Skeletal muscle cell (primary cell): ENCODE data around the gene HOXD10.

Experiments used
- DNase-seq: peaks from one replicate; pipeline ENCODE4 v3.0.0-alpha.2; 2010; ENCODE audit warnings: low read depth
- H3K4me3 ChIP-seq: 2 replicates; pipeline ENCODE4 v1.5.1; 2011; ENCODE audit warnings: low read depth, mild to moderate bottlenecking, control low read depth, low read length, moderate library complexity

The HOXD10 gene

DNA sequence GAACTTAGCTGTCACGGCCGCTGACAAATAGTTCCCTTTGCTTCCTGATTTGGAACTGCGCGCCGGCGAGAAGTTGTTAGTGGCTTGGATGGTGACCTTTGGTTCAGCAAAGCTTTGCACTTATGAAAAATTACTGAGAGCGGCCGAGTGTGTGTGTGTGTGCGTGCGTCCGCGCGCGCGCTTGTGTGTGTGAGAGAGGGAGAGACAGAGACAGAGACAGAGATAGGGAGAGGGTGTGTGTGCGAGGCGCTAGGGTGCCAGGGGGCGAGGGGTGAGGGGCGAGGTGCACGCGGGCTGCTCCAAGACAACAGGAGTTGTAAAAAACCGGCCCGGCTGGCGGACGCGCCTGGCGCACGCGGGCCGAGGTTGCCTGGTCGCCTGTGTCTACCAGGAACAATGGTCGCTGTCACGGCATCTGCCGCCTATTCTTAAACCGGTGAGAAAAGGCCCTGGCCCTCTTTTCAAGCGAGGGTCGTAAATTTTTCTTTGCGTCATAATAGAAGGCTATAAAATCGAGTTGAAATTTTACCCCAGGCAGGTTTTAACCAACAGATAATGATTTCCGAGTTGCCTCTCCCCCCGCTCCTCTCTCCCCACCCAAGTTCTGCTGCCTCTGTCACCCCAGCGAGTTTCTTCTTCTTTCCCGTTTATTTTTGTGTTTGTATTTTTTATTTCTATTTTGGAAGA, 41.1 kb downstream of the HOXD10 start:
- DNase-seq = no peak
- peak overlapping the region; percentile 22 for H3K4me3 ChIP-seq

DNA sequence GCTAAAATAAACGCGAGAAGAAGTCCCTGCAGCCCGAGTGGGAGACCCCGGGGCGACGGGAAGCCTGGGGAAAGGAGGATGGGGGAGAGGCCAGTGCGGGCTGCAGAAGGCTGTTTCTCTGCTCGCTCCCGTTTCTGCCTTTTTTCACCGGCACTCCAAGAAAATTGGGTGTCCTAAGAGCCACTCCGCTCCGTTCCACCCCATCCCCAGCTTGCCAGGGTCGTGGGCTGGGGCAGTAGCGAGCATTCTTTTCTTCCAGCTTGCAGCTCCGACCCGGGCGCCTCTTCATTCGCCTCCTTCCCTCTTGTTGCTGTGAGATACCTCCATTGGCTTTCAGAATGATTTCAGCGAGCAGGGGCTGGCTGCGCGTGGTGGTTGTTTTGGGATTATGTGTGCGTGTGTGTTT, 41.6 kb downstream of the HOXD10 start:
- no peak for DNase-seq
- peak overlapping the region; percentile 22 for H3K4me3 ChIP-seq

DNA sequence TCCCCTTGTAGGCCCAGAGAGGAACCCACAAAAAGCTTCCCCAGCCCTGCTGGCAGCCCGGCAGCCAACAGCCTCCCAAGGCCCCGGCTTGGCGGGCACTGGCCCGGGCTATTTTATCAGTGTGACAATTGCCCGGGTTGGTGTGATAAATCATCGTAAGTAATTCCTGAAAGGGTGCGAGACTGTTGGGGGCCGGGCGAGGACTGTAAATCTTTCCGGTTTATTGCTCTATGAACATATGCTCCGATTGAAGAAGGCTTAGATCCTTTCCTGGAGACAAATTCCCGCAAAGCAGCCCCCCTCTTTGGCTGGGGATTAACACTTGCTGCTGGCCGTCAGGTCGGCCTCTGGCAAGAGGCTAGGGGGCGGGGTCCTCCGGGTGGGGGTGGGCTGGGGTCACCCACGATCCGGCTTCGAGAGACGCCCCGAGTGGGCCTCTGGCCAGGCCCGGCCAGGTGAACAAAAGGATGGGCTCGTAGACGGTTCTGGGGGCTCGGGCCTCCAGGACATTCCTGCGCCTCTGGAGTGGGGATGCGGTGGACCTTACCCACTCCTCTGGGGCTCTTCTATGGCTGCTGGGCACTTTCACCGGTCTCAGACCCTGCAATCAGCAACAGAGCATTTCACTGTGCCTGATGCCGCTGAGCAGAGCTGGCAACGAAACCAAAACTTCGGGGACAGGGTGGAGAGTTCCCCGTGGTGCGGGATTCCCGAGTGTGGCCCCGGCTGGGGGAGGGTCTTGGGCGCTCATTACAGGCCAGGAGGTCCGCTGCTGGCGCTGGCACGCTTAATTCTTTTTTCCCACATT, 42.5 kb downstream of the HOXD10 start:
- no peak overlapping the region for H3K4me3 ChIP-seq
- DNase-seq = no peak

DNA sequence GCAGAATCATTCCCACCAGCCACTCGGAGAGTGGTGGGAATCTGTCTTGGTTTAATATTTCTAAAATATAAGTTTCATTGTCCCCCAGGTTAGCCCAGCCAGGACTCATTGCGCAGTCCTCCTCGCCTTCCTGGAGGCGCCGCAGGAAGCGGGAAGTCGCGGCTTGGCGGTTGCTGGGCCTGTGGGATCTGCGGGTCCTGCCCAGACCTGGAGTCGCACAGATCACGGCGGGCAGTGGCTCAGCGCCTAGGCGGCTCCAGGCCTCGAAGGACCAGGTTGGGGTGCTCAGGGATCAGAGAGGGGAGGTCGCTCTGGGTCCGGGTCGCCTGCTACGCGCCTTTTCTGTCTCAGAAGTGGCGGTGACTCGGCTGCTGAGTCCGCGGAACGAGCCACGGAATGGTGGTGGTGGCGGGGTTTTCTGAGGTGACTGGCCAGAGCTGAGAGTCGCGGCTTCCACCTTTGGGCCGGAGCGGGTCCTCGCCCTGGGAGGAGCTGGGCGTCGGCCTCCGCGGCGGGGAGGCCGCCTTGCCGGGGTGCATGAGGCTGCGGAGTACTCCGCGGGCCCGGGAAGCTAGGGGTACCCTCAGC, 43.2 kb downstream of the HOXD10 start:
- H3K4me3 ChIP-seq = no peak overlapping the region
- no peak for DNase-seq

DNA sequence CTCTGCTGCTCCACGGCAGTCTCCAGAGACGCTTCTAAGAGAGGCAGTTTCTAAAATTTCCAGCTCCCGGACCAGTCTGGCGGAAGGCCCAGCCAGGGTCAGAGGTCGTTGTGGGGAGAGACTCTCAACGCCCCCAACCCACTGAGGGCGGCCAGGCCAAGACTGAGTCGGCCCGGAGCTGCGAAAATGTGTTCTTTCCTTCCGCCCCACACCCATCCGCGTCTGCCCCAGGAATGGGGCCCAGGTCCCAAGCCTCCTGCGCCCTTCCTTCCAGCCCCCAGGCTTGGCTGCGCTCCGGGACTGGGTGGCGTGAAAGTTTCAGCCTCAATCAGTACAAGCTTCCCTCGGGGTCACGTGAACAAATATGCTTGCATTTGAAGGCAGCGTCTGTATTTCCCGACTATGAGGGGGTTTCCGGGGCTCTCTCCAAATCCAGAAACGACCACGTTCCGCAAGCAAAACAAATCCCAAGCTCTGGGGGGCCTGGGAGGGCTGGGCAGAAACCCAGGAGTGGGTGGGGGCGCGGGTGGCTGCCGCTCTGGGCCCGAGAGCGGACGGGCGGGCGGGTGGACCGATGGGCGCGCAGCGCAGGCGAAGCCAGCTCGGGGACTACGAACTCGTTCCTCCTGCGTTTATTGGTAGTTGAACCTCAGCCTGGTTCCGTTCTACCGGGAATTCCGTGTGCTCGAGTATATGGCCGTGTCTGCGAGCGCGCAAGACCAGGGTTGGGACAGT, 43.8 kb downstream of the HOXD10 start:
- peak overlapping the region; percentile 15 for H3K4me3 ChIP-seq
- DNase-seq = no peak

DNA sequence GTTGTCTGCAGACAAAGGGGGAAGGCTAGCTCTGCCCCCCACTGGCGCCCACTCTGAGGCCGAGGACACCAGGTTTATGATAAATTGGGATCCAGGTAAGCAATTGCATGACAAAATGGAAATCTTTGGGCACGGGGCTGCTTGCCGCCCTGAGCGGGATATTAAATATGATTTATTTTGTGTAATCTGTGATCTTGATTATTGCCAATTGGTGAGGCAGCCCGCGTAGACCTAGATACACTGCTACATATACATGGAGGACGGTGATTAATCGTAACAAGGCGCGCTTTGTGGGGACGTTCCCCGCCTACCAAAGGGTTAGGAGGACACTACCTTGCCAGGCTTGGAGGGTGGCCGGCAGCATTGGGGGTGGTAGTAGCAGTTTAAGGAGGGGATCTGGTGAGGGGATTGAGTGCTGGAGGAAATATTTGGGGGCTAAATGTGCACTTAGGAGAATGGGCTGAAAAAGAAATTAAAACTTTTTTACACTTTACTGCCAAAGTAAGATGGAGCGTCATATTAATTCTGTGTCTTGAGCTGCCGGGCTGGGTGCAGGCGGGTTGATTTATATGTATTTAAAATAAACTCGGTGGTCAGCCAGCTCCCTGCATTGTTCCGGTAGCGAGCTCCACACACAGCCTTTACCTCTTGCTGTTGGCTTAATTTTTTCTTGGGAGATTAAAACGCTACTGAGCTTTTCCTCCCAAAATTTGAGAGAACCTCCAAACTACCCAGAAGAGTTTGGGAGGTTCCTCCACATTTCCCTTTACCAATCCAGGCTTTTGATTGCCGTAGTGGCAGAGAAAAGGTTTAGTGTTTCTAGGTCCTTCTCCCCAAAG, 44.6 kb downstream of the HOXD10 start:
- DNase-seq = no peak
- no peak overlapping the region for H3K4me3 ChIP-seq

DNA sequence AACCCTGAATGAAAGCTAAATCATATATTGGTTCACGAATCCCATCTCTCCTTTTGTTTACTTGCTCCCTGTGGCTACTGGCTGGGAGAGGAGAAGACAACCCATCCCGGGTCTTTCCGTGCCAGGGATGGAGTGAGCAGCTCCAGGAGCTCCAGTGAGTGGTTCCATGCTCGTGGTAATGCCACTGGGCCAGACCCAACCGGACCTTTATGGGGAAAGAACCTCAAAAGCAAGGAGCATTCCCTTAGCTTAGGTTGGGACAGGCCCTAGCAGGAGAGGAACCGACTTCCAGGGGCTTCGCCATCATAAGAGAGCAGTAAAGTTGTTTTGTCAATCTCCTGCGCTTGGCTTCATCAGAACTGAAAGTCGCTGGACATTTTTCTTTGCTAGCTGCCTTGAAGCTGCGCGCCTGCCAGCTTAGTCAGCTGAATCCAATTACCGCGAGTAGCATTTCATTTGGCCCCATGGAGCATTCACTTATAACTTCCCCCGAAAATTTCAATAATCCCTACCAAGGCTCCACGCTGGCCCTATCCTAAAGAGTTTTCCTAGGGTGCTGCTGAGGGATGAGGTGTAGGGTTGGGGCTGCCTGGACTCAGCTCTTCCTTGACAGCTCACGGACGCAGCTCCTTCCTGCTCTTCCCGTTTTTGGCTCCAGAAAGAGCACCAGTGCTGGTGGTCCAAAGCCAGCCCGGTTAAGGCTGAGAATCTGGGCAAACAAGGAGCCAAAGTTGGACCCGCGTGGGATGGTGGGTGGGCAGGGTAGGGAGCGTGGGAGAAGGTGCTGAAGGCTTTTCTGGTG, 45.4 kb downstream of the HOXD10 start:
- peak overlapping the region; percentile 17 for H3K4me3 ChIP-seq
- peak; percentile 33 for DNase-seq

DNA sequence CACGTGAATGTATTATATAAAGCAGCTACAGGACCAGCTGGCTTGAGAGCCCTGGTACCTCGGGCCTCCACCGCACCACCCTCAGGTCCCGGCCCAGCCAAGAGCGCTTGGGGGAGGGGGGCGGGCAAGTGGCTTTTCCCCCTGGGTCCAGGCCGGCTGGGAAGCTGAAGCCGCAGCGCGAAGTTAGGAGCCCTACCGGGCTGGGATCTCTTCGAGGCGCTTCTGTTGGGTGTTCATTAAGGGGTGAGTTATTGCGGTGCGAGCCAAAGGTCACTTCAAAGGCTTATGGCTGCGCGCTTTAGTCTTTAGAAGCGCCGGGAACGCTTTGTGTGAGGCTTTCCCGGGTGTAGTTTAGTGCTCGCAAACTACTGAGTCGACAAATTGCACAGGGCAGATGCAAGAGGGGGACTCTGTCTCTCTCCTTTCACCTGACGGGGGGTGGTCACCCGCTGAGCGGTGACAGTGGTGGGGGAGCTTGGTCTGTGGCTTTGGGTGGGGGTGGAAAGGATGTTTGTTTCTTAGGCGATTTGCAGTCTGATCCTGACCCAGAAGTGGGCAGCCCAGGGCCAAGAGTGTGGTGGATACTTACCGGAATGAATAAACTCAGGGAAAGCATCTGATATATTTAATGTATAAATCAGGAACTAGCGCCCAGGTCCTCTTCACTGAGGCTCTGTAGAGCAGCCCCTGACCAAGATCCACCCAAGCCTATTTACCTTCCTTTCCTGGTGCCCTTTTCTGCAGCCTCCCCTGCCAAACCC, 46.5 kb downstream of the HOXD10 start:
- no peak overlapping the region for H3K4me3 ChIP-seq
- no peak for DNase-seq

DNA sequence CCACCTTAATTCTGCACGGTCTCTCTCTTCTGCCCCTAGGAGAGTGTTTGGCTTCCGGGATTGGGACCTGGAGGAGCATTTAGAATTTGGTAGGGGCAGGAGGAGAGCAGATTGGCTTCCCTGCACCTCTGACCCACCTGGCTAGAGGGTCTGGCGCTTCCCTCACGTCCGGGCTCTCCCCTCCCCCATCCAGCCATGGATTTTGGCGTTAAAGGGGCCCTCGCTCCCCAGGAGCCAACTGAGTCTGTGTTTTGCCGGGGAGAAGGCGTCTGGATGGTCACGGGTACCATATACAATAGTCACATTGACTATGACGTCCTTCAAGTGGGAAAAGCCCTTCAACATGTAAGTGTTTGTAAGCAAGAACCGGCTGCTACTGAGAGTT, 47.1 kb downstream of the HOXD10 start:
- DNase-seq = no peak
- no peak overlapping the region for H3K4me3 ChIP-seq

DNA sequence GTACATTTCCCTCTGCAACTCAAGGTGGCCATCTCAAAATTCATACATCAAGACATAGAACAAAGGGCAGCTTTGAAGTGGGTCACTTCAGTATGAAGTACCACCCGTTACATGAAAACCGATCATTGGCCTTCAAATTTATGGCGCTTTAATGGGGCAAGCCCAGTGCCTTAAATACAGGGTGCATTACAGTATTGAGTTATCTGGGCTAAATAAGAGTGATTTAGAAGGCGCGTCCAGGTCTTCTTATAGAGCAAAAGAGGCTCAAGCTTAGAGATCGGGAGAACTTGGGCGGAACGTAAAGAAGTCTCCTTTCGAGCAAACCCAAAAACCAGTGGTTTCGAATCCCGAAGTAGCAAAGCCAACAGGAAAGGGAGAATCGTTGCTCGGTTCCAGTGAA, 47.6 kb downstream of the HOXD10 start:
- no peak overlapping the region for H3K4me3 ChIP-seq
- no peak for DNase-seq

DNA sequence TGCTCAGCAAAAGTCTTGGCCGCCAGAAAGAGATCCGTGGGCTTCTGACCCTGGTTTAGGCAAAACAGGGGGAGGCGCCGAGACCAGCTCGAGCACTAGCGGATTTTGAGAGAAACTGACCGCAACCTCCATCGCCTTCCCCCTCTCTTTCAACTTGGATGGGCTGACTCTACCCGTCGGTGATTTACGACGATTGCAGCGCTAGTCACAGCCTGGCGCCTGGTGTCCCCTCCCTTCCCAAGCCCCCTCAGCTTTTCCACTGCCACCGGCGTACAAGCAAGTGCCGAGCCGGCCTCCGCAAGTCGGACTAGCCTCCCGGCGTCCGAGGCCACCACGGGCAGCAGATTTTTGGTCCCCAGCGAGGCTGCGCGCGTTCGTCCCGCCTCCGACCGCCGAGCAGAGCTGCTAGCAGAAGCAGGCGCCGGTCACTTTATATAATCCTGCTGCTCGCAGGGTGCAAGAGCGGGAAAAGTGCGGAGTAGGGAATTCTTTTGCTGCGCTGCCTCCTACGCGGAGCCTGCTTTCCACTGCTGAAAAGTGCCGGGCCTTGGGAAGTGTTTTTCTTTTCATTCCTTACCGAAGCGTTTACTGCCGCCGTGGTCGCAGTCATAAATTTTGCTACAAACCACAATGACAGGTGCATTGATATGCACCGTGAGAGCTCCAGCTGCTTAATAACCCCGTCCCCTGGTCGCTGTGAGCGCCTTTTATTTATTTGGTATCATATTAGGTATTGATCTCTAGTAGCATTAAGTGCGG, 48.2 kb downstream of the HOXD10 start:
- H3K4me3 ChIP-seq = no peak overlapping the region

DNA sequence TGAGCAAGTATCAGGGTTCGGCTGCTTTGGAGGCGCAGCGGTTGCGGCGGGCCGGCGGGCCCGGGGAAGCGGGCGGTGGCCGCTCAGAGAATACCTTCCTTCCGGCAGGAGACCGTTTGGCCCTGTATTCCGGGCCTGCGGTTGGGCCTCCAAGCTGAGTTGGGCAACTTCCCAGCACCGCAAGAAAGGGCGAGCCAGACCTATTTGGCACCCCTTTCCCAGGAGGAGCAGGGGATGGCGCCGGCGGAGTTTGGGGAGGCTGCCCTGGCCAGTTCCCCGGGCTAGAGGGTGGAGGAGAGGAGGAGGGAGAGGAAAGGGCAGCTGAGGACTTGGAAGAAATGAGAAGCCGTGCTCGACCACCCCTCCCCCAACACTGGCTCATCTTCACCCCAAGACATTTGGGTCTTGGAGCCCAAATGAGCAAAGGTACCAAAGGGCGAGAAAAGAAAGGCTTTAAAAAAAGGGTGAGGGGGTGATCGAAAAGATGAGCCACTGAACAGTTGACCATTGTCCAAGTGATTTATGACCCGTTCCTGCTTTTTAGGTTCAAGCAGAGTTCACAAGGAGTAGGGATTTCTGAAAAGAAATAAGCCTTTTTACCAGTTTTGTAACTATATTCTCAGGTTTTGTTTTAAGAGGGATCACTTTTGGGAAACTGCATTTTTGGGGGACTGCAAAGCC, 48.9 kb downstream of the HOXD10 start:
- DNase-seq = no peak
- H3K4me3 ChIP-seq = no peak overlapping the region

More for the DNA sequence above, 48.2 kb downstream of the HOXD10 start:
- DNase-seq = no peak

DNA sequence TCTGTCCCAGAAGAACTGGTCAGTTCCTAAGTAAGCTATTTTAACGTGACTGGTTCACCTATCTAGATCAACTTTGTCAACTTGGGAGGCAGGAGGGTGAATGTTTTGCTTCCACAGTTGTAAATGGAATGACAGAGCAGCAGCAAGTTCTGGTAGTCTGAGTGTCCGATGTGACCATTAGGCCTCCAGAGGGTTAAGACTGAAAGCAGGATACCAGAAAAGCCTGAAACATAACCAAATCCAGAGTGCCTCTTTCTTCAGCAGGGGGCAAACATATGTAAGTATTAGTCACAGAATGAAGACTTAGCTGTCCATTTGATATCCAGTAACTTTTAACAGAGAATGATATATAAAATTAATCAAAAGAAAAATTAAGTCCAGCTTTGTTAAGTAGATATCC, 49.7 kb downstream of the HOXD10 start:
- no peak overlapping the region for H3K4me3 ChIP-seq
- DNase-seq = no peak

DNA sequence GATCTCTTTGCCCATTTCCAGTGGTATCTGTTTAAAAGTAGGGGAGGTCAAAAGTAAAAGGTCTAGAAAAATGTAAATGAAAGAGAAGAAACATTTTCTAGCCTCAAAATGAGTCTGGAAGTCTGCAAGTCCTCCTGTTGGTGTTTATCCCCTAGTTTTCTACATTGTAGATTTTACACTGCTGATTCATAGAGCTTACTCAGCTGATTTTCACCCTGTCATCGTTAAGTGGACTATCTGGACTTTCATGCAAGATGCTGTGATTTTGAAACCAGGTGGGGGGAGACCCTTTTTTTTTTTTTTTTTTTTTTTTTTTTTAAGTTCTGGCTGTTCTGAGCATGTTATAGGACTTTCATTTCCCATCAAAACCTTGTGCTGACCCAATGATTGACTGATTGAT, 50.8 kb downstream of the HOXD10 start:
- no peak overlapping the region for H3K4me3 ChIP-seq
- no peak for DNase-seq

DNA sequence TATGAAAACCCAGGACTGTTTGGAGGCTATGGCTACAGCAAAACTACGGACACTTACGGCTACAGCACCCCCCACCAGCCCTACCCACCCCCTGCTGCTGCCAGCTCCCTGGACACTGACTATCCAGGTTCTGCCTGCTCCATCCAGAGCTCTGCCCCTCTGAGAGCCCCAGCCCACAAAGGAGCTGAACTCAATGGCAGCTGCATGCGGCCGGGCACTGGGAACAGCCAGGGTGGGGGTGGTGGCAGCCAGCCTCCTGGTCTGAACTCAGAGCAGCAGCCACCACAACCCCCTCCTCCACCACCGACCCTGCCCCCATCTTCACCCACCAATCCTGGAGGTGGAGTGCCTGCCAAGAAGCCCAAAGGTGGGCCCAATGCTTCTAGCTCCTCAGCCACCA, 52.6 kb downstream of the HOXD10 start:
- no peak overlapping the region for H3K4me3 ChIP-seq
- DNase-seq = no peak
